BLaER1 treated with 17β-estradiol and CSF1 and Interleukin-3, amounts not matched to agents 10 nM and 100 nM (cell line): Measurements from ENCODE around the gene PRKAB1.

ENCODE experiments used
- H3K27ac ChIP-seq, 11 experiments: shearing (Covaris generic); formaldehyde crosslinking; 2 replicates each; pipeline ENCODE4 v1.8.1; 2022
- H3K27me3 ChIP-seq, 11 experiments: shearing (Covaris generic); formaldehyde crosslinking; 2 replicates each; pipeline ENCODE4 v1.8.1; 2022
- H3K36me3 ChIP-seq, 11 experiments: shearing (Covaris generic); formaldehyde crosslinking; 2 replicates each; pipeline ENCODE4 v1.8.1; 2022
- H3K4me1 ChIP-seq, 10 experiments: shearing (Covaris generic); formaldehyde crosslinking; 2 replicates each; pipeline ENCODE4 v1.8.1; 2022
- H3K4me2 ChIP-seq, 11 experiments: shearing (Covaris generic); formaldehyde crosslinking; 2 replicates each; pipeline ENCODE4 v1.8.1; 2022
- H3K4me3 ChIP-seq, 10 experiments: shearing (Covaris generic); formaldehyde crosslinking; 2 replicates each; pipeline ENCODE4 v1.8.1; 2022
- H3K9ac ChIP-seq, 11 experiments: shearing (Covaris generic); formaldehyde crosslinking; 2 replicates each; pipeline ENCODE4 v1.8.1; 2022
- H3K9me3 ChIP-seq, 11 experiments: shearing (Covaris generic); formaldehyde crosslinking; replicated peaks in 1 of 11; 2 replicates each; pipeline ENCODE4 v1.8.1; 2022
- H4K20me1 ChIP-seq, 11 experiments: shearing (Covaris generic); formaldehyde crosslinking; 2 replicates each; pipeline ENCODE4 v1.8.1; 2022
- Cebpa-rat ChIP-seq, 11 experiments: shearing (Covaris generic); IDR thresholded peaks; 2 replicates each; pipeline ENCODE4 v1.8.1; 2022

The PRKAB1 gene

DNA sequence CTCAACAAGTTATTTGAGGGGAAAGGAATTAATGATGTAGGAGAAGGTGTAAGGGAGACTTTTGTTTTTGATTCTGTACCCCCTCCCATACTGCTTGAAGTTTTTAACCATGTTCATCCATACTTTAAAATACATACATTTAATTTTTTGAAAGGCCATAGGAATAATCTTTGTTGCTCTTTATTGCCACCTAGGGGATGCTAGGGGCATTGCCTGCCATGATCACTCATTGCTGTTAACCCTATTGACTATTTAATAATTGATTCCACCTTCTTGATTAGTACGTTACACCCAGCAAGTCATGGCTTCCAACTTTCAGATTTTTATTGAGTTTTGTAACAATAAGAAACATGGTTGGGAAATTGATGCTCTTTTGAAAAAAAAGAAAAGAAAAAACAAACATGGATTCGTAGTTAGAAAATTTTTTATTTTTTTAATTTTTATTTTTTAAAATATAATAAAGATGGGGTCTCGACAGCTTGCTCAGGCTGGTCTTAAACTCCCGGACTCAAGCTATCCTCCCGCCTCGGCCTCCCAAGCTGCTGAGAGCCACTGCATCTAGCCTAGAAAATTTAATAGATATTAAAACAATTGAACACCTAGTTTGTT is 8.5 kb upstream of the PRKAB1 start:
- Histone ChIP-seq H3K9ac (no peak overlapping the region), H3K36me3 (no peaks in the 10 kb centered on the region), H4K20me1 (no peaks in the 10 kb centered on the region), H3K9me3 (peaks cover 0 to 14% (median 8%) of the 10 kb centered on the region in 11 experiments; a peak in 14 of 22 replicates), H3K27ac (no peak overlapping the region), H3K4me3 (no peak overlapping the region), H3K27me3 (no peaks in the 10 kb centered on the region), H3K4me1 (peaks cover 0 to 10% (median 0%) of the 10 kb centered on the region in 10 experiments; a peak in 8 of 20 replicates), H3K4me2 (peak overlapping the region in 3 of 11 experiments; percentile 9 to 50 (median 15); a peak in 2 of 22 replicates)
- no peak for TF ChIP-seq Cebpa-rat (IDR thresholded peaks at IDR 0.05)

DNA sequence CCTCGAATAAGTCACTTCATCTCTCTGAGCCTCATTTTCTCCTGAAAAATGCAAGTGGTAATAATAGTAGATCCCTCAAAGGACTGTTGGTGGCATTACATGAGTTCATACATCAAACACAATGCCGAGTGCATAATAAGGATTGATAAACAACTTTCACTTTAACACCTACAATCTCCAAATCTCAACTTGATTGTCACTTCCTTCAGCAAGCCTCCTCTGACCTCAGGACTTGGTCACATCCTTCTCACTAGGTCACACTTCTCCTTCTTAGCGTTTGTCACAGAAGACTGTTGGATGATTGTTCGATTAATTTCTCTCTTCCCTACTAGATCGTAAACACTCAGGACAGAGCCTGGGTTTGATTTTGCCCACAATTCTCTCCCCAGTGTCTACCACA is 7.9 kb upstream of the PRKAB1 start:
- no peak overlapping the region for H3K9ac ChIP-seq
- no peak overlapping the region for H3K4me3 ChIP-seq
- no peaks in the 10 kb centered on the region for H3K27me3 ChIP-seq
- H3K36me3 ChIP-seq, result no peaks in the 10 kb centered on the region
- peak overlapping the region in 4 of 11 experiments; percentile 9 to 50 (median 26); a peak in 5 of 22 replicates for H3K4me2 ChIP-seq
- no peak for TF ChIP-seq Cebpa-rat (IDR thresholded peaks at IDR 0.05)
- H4K20me1 ChIP-seq, result no peaks in the 10 kb centered on the region
- H3K27ac ChIP-seq, result no peak overlapping the region
- peaks cover 0 to 8% (median 1%) of the 10 kb centered on the region in 11 experiments; a peak in 2 of 22 replicates for H3K9me3 ChIP-seq
- H3K4me1 ChIP-seq, result peaks cover under 1 to 10% (median 2%) of the 10 kb centered on the region in 10 experiments; a peak in 17 of 20 replicates

GRCh38 chr12:119661882-119662281 is 6.1 kb upstream of the PRKAB1 start:
- Histone ChIP-seq H3K36me3 (no peaks in the 10 kb centered on the region), H3K9me3 (no peaks in the 10 kb centered on the region)

DNA sequence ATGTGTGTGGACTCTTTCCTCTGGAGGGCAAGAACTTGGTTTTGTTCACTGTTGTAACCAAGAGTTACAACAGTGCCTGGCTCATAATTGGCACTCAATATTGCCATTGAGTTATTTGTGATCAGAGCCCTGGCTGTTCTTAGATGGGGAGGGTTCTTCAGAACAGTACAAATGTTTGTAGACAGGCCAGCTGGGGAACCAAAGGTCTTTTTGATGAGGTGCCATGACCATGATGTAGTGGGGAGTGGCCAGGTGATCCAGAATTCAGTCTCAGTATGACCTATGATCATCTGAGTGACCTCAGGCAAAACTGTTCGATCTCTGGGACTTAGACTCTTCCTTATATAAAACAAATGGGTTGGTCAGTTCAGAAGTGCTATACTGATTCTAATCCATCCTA is 3.3 kb upstream of the PRKAB1 start:
- Histone ChIP-seq H3K27ac (0 out of 22 replicates have a peak overlapping the region, but pooled peaks of 1 of the 11 experiments have one; percentile 56), H3K9ac (no peak overlapping the region), H3K4me2 (peak overlapping the region in 2 of 11 experiments; percentile 84 to 93; a peak in 2 of 22 replicates), H3K36me3 (peaks cover 0 to 3% (median 2%) of the 10 kb centered on the region in 11 experiments; a peak in 7 of 22 replicates), H4K20me1 (peaks cover 0 to 1% (median 0%) of the 10 kb centered on the region in 11 experiments; a peak in 2 of 22 replicates), H3K27me3 (no peaks in the 10 kb centered on the region), H3K4me3 (no peak overlapping the region), H3K4me1 (peaks cover 33 to 43% (median 37%) of the 10 kb centered on the region in 10 experiments), H3K9me3 (no peaks in the 10 kb centered on the region)
- TF ChIP-seq Cebpa-rat (IDR thresholded peaks at IDR 0.05), result no peak

More at GRCh38 chr12:119661882-119662281, 6.1 kb upstream of the PRKAB1 start:
- Histone ChIP-seq H3K9ac (no peak overlapping the region), H3K27me3 (no peaks in the 10 kb centered on the region), H3K27ac (no peak overlapping the region), H3K4me3 (no peak overlapping the region), H3K4me2 (no peak overlapping the region), H4K20me1 (no peaks in the 10 kb centered on the region), H3K4me1 (peaks cover 19 to 28% (median 20%) of the 10 kb centered on the region in 10 experiments)
- no peak for TF ChIP-seq Cebpa-rat (IDR thresholded peaks at IDR 0.05)

- Histone ChIP-seq H3K4me1 (peaks cover 39 to 47% (median 42%) of the 10 kb centered on the region in 10 experiments), H3K4me3 (no peak overlapping the region), H3K4me2 (peak overlapping the region; percentile 81 to 97 (median 90); a peak in 21 of 22 replicates), H3K27me3 (no peaks in the 10 kb centered on the region), H3K9me3 (no peaks in the 10 kb centered on the region), H4K20me1 (peaks cover 0 to 8% (median 0%) of the 10 kb centered on the region in 11 experiments; a peak in 3 of 22 replicates), H3K9ac (peak overlapping the region in 1 of 11 experiments; percentile 89; a peak in 2 of 22 replicates), H3K27ac (peak overlapping the region in 2 of 11 experiments; percentile 12 to 56; a peak in 3 of 22 replicates), H3K36me3 (peaks cover 0 to 10% (median 9%) of the 10 kb centered on the region in 11 experiments; a peak in 11 of 22 replicates)
- TF ChIP-seq Cebpa-rat (IDR thresholded peaks at IDR 0.05), result no peak
Observed at GRCh38 chr12:119665164-119665929, 2.6 kb upstream of the PRKAB1 start.

DNA sequence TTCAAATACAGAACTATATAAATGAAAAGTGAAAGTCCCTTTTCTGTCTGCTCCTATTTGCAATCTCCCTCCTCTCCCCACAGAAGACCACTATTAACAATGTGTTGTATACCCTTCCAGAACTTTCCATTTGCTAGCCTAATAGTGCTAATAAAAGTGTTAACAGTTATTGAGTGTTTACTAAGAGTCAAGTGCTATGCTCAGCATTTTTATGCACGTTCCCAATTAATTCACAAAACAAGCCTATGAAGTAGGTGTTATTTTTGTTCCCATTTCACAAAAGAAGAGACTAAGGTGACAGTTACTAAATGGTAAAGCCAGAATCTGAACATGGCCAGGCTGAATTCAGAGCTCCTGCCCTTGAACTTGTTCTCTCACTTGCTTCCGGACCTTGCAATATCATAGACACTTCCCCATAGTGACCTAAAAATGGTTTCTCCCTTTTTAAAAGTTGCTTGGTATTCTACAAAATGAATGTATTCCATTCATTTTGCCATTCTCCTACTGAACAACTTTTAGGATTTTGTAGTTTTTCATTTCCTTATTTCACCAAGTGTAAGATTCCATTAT is 1.6 kb upstream of the PRKAB1 start:
- Histone ChIP-seq H4K20me1 (peaks cover 0 to 8% (median 0%) of the 10 kb centered on the region in 11 experiments; a peak in 7 of 22 replicates), H3K4me1 (peaks cover 41 to 56% (median 47%) of the 10 kb centered on the region in 10 experiments), H3K9ac (peak overlapping the region in 3 of 11 experiments; percentile 89 to 95 (median 91); a peak in 4 of 22 replicates), H3K27me3 (no peaks in the 10 kb centered on the region), H3K4me2 (peak overlapping the region; percentile 81 to 97 (median 90)), H3K36me3 (peaks cover 9 to 20% (median 17%) of the 10 kb centered on the region in 11 experiments; a peak in 20 of 22 replicates), H3K9me3 (no peaks in the 10 kb centered on the region), H3K27ac (peak overlapping the region in 3 of 11 experiments; percentile 7 to 56 (median 12); a peak in 3 of 22 replicates), H3K4me3 (peak overlapping the region in 9 of 10 experiments; percentile 83 to 97 (median 85); a peak in 13 of 20 replicates)
- TF ChIP-seq Cebpa-rat (IDR thresholded peaks at IDR 0.05), result no peak

DNA sequence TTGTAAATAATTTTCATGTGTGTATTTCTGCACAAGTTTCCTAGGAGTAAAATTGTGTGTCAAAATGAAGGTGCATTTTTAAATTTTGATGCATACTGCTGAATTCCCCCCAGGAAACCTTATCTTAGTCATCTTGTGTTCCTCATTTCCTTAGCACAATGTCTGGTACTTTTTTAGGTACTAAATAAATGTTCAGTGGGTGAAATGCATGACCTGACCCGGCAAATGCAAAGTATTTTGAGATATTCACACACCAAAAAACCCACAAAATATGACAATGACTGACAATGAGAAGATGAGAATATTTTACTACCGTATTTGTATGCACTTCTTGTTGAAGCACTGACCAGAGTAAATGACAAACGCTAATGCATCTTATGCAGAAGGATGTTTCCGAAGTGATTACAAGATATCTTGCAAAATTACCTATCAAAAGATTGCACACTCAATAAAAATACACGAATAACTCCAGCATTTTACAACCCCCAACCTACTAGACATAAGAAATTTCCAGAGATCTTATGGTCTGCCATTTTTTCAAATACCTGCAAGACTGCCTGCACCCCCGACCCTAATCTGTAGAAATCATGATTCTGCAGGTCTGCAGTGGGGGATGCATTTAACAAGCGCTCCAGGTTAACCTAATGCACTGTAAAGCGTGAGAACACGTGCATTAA is 895 bp upstream of the PRKAB1 start:
- Histone ChIP-seq H3K4me3 (peak overlapping the region; percentile 83 to 97 (median 87)), H3K27ac (peak overlapping the region in 8 of 11 experiments; percentile 91 to 96 (median 94); a peak in 13 of 22 replicates), H3K4me2 (peak overlapping the region; percentile 81 to 97 (median 90)), H3K4me1 (peaks cover 41 to 58% (median 47%) of the 10 kb centered on the region in 10 experiments), H3K36me3 (peaks cover 17 to 27% (median 24%) of the 10 kb centered on the region in 11 experiments; a peak in 21 of 22 replicates), H4K20me1 (peaks cover 0 to 14% (median 0%) of the 10 kb centered on the region in 11 experiments; a peak in 7 of 22 replicates), H3K27me3 (no peaks in the 10 kb centered on the region), H3K9me3 (no peaks in the 10 kb centered on the region), H3K9ac (peak overlapping the region; percentile 89 to 95 (median 93); a peak in 21 of 22 replicates)
- TF ChIP-seq Cebpa-rat (IDR thresholded peaks at IDR 0.05), result no peak

- Histone ChIP-seq H4K20me1 (peaks cover 0 to 25% (median 8%) of the 10 kb centered on the region in 11 experiments; a peak in 10 of 22 replicates), H3K27ac (peak overlapping the region; percentile 88 to 96 (median 93)), H3K9me3 (no peaks in the 10 kb centered on the region), H3K4me1 (peaks cover 50 to 71% (median 55%) of the 10 kb centered on the region in 10 experiments), H3K27me3 (no peaks in the 10 kb centered on the region), H3K9ac (peak overlapping the region; percentile 89 to 95 (median 93)), H3K4me3 (peak overlapping the region; percentile 83 to 97 (median 87)), H3K4me2 (peak overlapping the region; percentile 75 to 95 (median 85)), H3K36me3 (peaks cover 30 to 40% (median 37%) of the 10 kb centered on the region in 11 experiments)
- TF ChIP-seq Cebpa-rat (IDR thresholded peaks at IDR 0.05), result no peak
Observed at GRCh38 chr12:119668324-119668841, 450 bp downstream of the PRKAB1 start.
